ENCODE measurements around the gene MLN.

Gene MLN

GRCh38 chr6:33803571-33804053 lies at the start of gene MLN:
TSS of gene MLN (minus strand) at chr6:33804003. CDS start at chr6:33801163, 2,840 bp downstream.
- DNase-seq (ENCODE audit: low spot score) = no peak

DNA sequence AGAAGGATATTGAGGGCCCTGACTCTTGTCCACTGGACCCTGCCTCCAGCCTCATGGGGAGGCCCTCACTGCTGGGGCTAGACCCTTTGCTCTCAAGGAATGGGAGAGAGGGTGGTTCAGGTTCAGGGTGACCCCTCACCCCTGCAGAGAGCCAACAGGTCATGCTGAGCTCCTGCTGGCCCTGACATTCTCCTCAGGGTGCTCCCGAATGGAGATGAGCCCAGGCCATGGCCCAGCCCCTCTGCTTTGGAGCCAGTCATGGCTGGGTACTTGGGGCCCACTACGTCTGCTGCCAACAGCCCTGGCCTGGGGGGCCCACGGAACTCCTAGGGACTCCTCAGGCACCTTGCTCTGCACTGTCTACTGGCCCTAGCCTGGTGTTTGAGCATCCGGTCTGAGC lies 49.2 kb upstream of the MLN start:
- no peak for DNase-seq (ENCODE audit: low spot score)

DNA sequence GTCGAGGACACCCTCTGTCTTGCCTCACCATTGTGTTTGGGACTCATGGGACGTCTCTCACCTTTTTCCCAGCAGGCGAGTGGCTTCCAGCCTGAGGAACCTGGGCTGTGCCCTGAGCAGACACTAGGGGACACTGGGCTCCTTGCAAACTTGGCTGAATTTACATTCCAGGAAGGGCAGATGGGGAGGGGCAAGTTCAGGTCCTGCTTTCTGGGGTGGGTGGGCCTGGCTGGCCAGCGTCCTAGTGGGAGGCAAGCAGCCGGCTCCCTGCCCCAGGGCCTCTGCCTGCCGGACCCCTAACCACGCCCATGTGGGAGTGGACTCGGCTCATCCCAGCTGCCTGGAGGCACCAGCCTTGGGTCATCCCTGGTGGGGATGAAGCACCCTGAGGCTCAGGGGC lies 48.2 kb upstream of the MLN start:
- peak; percentile 40 for DNase-seq (ENCODE audit: low spot score)

DNA sequence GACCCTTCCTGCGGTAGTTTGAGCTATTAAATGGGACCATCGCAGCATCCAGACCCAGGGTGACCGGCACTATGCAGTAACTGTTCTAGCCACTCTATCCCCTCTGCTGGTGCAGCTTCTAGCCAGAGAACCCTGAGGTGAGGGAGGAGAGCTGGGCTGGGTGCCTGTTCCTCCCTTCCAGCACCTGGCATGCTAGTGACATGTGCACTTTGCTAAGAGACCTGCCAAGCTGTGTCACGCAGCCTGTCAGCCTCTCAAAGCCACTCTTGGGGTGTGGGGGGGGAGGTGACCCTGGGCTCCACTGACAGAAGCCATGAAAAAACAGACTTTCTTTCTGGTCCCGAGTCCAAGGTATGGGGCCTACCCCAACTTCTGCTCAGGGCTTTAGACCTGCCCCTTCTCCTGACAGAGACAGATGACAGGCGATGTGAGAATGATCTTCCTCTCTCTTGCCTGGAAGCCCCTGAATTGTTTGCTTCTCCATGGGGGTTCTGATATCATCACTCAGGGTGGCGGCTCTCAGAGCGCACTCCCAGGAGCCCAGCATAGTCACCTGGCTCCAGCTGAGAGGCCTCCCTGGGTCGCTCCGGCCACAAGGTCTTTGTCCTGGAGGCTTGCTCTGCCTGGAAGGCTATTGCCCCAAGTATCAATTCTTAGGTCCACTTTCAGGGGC lies 47.2 kb upstream of the MLN start:
- DNase-seq (ENCODE audit: low spot score) = no peak

- DNase-seq (ENCODE audit: low spot score) = no peak
These were observed 46.5 kb upstream of the MLN start for GRCh38 chr6:33850296-33850695.

DNA sequence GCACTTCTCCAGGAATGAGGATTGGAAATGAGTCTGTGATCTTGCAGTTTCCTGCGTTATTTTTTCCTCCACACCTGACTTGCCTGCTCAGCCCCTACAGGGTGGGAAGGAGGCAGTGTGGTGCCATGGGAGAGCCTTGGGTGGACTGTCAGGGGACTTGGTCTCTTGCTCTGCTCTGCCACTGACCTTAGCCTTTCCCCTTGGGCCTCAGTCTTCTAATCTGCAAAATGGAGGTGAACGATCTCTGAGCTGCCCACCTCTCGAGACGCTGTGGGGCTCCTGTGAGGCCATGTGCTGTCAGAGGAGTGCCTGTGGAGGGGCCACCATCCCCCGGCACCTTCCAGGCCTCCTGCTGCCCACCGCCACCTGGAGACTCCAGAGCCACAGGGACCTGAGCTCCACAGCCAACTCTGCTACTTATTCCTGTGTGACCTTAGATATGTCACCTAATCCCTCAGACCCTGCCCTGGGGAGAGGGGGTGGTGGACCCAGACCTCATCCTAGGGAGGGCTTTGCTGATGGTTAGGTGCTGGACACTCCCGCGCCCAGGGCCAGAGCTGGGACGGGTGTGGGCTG lies 45.8 kb upstream of the MLN start:
- no peak for DNase-seq (ENCODE audit: low spot score)

- DNase-seq (ENCODE audit: low spot score) = no peak
These were observed 44.7 kb upstream of the MLN start for GRCh38 chr6:33848484-33848883.

GRCh38 chr6:33847867-33848266 lies 44.1 kb upstream of the MLN start:
- no peak for DNase-seq (ENCODE audit: low spot score)

DNA sequence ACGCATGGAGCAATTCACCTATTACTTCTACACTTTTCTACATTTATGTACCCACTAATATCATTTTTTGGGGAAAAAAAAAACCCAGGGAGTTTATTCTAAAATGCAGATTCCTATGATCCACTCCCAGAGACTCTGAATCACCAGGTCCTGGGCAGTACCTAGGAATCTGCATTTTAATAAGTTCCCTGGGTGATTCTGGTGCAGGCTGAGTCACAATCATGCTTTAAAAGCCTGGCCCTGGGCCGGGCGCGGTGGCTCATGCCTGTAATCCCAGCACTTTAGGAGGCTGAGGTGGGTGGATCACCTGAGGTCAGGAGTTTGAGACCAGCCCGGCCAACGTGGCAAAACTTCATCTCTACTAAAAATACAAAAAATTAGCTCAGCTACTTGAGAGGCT lies 43.3 kb upstream of the MLN start:
- no peak for DNase-seq (ENCODE audit: low spot score)

GRCh38 chr6:33846226-33846625 lies 42.4 kb upstream of the MLN start:
- DNase-seq (ENCODE audit: low spot score) = no peak

GRCh38 chr6:33845031-33845745 lies 41.4 kb upstream of the MLN start:
- DNase-seq (ENCODE audit: low spot score) = no peak

DNA sequence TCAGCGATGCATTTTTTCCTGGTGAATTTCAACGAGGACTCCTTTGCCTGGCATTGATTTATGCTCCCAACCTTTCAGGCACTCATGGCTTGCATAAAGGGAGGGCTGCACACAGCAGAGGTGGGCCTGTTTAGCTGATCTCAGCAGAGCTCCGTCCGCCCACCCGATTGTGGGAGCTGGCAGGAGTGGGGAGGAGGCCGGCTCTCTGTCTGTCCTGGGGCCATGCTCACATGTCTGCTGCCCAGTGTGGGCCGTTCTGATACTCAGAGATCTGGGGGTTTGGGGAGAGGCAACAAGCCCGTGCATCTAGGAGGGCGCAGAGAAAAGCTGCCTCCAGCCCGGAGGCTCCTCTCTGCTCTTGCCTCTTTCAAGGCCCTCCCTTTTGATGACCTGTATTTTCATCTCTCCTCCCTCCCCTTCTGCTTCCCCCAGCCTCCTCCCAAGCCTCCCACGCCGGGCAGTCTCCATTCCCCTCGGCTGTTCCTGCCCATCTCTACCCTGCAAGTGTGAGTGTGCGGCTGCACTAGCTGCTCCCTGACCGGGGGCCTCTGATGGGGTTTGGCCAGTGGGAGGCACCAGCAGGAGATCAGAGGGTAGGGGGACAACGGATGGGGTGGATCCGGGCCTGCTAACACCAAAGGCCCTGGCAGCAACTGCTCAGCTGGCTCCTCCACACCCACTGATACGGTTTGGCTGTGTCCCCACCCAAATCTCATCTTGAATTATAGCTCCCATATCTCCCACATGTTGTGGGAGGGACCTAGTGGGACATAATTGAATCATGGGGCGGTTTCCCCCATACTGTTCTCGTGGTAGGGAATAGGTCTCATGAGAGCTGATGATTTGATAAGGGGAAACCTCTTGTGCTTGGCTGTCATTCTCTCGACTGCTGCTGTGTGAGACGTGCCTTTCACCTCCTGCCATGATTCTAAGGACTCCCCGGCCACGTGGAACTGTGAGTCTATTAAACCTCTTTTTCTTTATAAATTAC lies 39.6 kb upstream of the MLN start:
- DNase-seq (ENCODE audit: low spot score) = no peak

GRCh38 chr6:33841868-33842267 lies 38.1 kb upstream of the MLN start:
- no peak for DNase-seq (ENCODE audit: low spot score)

GRCh38 chr6:33841070-33841469 lies 37.3 kb upstream of the MLN start:
- DNase-seq (ENCODE audit: low spot score) = no peak

DNA sequence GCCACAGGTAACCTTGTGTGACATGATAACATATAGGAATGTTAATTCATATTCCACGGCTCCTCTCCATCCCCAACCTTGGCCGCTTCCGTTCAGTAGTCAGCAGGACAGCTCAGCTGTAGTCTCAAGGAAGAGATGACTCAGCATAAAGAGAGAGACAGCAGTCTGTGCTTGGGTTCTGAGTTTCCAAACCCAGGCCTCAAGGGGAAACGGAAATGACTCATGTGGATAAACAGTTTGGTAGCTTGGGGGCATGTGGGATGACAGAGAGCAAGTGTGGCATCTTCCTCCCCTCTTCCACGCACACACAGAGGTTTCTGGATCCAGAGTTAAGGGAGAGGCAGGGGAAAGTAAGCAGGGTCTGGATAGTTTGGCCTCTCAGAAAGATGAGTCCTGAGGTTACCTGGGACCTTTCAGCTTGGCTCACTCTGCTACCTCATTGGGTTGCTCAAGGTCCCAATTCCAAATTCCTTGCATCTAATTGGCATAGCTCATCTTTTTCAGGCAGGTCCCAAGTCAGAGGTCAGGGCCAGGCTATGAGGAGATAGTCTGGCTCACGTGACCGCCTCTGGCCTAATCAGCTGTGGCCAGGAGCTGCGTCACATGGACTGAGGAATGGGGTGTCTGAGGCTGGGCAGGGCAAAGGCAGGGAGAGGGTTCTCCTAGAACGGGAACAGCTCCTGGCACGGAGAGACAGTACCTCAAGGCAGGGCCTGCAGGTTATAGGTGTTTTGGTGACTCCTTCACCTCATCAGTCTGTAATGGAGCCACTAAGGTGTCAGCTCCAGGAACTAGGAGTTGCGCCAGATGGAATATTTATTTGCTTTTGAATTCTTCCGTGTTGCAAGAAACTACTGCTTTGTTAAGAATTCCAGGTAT lies 36.5 kb upstream of the MLN start:
- DNase-seq (ENCODE audit: low spot score) = peak; percentile 93

DNA sequence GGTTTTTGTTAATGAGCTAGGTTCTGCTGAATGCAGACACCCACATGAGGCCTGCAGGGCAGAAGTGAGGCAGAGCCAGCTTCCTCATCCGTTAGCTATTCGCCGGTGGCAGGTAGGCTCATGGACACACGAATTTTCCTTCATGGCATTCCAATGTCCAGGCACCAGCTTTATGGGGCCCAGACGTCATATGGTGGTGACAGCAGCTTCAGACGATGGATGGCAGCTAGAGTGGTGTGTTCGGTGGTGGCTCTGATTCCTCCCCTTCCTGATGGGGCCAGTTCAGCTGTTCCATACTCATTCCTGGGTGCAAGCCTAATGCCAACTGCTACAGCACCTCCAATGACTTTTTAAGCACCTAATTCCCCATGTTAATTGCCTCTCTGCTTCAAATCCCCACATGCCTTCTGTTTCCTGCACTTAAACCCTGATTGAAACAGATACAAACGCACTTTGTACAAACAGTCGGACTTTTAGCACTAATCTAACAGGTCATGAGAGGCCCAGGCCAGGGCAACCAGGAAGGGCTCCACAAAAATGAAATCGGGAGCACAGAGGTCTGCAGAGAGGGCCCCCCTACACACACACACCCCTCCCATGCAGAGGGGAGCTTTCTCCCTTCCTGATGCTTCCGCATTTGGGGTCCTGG lies 35.7 kb upstream of the MLN start:
- no peak for DNase-seq (ENCODE audit: low spot score)

DNA sequence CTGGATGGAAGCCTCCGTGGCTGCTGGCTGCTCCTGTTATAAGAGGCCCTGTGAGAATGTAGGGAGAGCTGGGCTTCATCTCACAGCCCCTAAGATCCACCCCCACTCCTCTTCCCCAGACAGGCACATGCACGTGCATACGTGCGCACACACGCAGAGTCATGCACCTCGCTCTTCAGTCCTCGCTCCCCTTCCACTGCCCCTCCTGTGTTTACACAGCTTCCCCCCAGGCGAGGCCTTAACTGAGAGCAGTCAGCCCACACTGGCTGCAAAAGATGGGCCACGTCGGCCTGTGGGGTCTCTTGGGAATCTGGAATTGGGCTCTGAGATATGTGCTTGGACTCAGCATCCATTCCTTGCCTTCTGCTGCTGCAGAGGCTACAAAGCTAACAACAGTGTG lies 35.2 kb upstream of the MLN start:
- no peak for DNase-seq (ENCODE audit: low spot score)

DNA sequence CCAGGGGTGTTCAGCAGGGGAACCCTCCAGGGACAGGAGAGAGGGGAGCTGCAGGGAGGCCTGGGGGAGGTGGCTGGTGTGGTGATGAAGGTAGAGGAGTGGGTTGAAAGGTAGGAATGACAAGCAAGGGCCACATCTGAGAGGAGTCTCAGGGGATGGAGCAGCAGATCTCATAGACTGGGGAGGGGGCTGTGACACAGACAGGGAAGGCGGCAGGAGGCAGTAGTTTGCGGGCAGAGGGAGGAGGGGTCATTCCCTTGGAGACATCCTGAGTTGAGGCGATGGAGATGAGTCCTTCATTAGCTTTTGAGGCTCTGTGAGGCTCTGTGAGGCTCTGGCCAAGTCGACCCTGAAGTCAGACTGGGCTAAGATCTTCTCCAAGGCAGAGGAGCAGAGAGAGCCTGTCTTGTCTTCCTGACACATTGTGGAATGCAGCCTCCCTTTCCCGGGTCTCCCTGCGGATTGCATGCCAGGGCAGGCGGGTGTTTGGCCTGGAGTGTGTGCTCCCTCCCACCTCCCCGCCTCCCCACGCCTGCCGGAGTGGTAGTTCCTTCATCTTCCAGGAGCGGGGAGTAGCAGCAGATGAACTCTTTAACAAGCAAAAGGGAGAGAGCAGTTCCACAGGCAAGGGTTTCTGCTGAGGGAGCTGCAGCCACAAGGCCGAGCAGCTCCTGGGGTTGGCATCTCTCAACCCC lies 34.3 kb upstream of the MLN start:
- peak; percentile 85 for DNase-seq (ENCODE audit: low spot score)

GRCh38 chr6:33836806-33837469 lies 33.1 kb upstream of the MLN start:
- no peak for DNase-seq (ENCODE audit: low spot score)

All from GM03348 (cell line).